Stimulated activated CD8-positive, alpha-beta memory T cell treated with anti-CD3 and anti-CD28 coated beads, Interleukin-4, amount 100 ng/mL, for 48 hours (primary cell): ENCODE results near the gene ATF7IP.
"Not testable (repeated sequence)": the region's sequence is repeated elsewhere in the genome, so short reads cannot be mapped to it uniquely, and the experiment has no call there.

Source experiments
- DNase-seq: peaks from one replicate; pipeline ENCODE4 v3.0.0-alpha.2; 2020

The ATF7IP gene, protein sequence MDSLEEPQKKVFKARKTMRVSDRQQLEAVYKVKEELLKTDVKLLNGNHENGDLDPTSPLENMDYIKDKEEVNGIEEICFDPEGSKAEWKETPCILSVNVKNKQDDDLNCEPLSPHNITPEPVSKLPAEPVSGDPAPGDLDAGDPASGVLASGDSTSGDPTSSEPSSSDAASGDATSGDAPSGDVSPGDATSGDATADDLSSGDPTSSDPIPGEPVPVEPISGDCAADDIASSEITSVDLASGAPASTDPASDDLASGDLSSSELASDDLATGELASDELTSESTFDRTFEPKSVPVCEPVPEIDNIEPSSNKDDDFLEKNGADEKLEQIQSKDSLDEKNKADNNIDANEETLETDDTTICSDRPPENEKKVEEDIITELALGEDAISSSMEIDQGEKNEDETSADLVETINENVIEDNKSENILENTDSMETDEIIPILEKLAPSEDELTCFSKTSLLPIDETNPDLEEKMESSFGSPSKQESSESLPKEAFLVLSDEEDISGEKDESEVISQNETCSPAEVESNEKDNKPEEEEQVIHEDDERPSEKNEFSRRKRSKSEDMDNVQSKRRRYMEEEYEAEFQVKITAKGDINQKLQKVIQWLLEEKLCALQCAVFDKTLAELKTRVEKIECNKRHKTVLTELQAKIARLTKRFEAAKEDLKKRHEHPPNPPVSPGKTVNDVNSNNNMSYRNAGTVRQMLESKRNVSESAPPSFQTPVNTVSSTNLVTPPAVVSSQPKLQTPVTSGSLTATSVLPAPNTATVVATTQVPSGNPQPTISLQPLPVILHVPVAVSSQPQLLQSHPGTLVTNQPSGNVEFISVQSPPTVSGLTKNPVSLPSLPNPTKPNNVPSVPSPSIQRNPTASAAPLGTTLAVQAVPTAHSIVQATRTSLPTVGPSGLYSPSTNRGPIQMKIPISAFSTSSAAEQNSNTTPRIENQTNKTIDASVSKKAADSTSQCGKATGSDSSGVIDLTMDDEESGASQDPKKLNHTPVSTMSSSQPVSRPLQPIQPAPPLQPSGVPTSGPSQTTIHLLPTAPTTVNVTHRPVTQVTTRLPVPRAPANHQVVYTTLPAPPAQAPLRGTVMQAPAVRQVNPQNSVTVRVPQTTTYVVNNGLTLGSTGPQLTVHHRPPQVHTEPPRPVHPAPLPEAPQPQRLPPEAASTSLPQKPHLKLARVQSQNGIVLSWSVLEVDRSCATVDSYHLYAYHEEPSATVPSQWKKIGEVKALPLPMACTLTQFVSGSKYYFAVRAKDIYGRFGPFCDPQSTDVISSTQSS

DNA sequence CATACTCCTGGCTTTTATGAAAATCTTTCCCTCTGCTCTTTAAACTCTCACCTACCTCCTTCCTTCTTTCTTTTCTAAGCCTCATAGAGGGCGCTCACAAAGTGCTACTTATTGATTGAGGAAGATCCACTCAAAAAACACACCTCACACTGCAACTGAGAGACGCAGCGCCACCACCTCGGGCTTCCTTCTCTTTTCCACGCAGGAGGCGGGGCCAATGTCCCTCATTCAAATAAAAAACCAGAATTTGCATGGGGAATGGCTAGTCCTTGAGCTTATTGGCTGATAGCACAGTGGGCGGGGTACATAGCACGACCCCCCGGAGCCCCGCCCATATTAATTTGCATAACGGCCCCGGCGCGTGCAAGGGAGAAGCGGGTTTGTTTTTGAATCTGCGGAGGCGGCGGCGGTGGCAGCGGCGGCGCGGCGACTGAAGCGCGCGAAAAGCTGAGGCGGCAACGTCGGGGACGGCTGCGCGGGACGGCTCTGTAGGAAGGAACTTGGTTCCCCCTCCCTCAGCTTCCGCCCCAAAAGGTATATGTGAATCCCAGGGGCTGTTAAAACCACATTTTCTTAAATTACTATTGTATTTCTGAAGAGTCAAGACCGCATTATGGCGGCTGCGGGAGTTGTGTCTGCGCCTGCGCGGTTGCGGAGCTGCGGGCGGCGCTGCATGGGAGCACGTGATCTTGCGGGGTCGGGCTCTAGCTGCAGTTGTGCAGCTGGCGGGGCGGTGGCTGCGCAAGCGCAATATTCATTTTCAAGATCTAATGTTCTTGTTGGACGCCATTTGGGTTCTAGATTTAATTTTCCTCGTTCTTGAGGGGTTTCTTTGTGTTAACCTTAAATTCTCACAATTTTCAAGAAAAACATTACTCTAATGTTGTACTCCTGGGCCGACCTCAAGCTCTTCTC lies at the start of gene ATF7IP:
Gene ATF7IP (plus strand): TSS at position 389 of the 915 bp plus-strand sequence. CDS start 58,234 bp downstream, outside the sequence.
- DNase-seq: peak; percentile 95

DNA sequence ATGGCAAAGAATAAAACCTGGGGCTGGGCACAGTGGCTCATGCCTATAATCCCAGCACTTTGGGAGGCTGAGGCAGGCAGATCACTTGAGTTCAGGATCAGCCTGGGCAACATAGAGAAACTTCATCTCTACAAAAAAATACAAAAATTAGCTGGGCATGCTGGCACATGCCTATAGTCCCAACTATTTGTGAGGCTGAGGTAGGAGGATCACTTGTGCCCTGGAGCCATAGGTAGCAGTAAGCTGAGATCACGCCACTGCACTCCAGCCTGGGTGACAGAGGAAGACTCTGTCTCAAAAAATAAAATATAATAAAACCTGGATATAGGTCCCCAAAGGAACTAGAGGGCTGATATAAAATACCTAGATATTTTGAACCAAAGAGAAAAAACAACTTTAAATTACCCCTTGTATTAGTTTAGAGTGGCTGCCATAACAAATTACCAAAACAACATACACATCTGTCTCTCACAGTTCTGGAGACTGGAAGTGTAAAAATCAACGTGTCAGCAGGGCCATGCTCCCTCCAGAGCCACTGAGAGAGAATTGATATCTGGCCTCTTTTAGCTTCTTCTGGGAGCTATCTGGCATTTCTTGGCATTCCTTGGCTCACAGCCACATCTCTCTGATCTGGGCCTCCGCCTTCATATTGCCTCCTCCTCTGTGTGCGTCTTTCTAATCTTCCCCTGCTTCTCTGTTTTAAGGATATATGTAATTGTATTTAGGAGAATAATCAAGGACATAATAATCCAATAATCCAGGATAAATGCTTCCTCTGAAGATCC lies 47.9 kb upstream of the ATF7IP start:
- no peak for DNase-seq

DNA sequence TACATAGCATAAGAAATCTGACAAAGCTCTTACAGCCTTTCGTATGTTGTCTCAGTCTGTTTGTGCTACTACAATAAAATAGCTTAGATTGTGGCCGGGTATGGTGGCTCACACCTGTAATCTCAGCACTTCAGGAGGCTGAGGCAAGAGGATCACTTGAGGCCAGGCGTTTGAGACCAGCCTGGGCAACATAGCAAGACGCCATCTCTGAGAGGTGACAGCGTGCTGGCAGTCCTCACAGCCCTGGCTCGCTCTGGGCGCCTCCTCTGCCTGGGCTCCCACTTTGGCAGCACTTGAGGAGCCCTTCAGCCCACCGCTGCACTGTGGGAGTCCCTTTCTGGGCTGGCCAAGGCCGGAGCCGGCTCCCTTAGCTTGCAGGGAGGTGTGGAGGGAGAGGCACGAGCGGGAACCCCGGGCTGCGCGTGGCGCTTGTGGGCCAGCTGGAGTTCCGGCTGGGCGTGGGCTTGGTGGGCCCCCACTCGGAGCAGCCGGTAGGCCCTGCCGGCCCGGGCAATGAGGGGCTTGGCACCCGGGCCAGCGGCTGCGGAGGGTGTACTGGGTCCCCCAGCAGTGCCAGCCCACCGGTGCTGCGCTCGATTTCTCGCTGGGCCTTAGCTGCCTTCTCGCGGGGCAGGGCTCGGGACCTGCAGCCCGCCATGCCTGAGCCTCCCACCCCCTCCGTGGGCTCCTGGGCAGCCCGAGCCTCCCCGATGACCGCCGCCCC lies 45.6 kb upstream of the ATF7IP start:
- not testable (repeated sequence) for DNase-seq

DNA sequence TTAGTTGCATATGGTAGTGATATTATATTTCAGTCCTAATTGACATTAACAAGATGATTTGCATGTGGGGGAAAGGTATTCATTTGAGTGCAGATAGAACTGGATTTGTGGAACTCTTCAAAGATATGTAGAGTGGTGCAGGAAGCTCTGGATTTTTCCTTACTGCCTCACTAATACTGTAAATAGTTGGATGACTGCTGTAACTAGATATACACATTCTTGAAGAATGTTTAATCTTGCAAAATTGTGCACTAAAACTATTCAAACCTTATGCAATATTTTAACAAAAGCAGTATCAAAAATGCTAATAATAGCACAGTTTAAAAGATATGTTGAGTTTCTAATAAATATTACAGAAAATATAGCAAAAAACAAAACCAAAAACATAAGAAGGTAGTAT lies 43.1 kb upstream of the ATF7IP start:
- DNase-seq: no peak

DNA sequence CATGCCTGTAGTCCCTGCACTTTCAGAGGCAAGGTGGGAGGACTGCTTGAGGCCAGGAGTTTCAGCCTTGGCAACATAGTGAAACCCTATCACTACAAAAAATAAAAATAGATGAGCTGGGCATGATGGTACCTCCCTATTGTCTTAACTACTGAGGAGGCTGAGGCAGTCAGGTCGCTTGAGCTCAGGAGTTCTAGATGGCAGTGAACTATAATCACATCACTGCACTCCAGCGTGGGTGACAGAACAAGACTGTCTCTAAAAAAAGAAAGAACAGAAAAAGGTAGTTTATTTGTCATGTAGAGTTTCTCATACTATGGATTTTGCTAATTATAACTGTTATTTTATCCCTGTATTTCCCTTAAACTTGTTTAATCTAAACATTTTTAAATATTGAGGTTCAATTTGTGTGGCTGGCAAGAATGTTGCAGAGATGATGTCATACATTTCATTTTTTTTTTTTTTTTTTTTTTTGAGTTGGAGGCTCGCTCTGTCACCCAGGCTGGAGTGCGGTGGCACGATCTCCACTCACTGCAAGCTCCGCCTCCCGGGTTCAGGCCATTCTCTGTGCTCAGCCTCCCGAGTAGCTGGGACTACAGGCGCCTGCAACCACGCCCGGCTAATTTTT lies 39.7 kb upstream of the ATF7IP start:
- no peak for DNase-seq

DNA sequence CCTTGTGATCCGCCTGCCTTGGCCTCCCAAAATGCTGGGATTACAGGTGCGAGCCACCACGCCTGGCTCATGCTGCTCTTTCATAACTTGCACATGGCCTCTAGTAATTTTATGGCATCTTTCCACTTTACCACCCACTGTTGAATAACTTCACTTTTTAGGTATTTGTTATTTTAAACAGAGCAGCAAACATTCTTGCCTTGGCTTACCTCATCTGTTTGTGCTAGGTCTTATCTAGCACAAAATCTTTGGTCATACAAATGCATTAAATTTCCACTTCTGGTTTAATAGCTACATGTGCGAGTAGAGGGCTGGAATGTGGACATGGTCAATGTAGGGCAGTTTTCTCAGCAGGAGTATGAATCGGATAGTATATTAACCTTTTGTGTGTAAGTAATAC lies 38.8 kb upstream of the ATF7IP start:
- DNase-seq: no peak

DNA sequence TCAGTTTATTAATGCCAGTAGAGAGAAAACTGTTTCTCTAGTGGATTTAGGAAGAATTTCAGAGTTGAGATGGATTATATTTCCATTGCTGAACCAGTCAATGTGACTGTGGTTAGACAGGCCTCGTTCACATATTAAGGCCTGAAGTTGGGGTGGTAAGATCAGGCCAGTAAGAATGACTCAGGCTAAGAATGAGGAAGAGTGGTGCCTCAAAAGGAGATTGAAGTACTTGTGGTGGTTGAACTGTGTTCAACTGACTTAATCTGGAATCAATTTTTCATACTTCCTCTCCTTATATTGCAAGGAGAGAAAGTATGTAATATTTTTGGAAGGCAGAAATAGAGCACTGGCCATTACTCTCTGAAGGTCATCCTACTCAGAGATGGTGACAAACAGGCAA lies 37.8 kb upstream of the ATF7IP start:
- DNase-seq: no peak

DNA sequence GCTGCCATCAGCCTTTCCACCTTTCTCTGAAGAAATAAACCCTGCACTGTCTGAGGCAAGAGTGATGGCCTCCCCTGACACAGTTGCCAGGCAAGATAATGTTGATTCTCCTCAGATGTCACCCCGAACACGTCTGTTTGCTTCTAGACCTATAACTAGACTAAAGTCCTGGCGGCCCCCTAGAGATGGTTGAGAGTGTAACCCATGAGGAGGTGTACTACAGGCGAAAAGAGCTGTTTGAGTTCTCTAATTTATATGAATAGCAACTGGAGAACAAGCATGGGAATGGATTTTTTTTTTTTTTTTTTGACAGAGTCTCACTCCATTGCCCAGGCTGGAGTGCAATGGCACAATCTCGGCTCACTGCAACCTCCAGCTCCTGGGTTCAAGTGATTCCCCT lies 33.0 kb upstream of the ATF7IP start:
- DNase-seq: no peak

DNA sequence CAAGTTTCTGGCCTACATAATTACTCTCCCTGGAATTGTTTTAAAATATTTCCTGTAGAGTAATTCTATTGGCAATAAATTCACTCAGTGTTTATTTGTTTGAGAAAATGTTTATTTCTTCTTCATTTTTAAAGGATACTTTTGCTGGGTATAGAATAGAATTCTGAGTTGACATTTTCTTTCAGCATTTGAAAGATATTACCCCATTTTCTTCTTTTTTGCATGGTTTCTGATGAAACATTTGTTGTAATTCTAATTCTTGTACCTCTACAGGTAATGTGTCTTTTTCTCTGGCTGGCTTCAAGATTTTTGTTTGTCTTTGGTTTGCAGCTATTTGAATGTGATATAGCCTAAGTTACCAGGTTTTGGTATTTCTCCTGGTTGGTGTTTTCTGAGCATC lies 25.1 kb upstream of the ATF7IP start:
- DNase-seq: no peak

DNA sequence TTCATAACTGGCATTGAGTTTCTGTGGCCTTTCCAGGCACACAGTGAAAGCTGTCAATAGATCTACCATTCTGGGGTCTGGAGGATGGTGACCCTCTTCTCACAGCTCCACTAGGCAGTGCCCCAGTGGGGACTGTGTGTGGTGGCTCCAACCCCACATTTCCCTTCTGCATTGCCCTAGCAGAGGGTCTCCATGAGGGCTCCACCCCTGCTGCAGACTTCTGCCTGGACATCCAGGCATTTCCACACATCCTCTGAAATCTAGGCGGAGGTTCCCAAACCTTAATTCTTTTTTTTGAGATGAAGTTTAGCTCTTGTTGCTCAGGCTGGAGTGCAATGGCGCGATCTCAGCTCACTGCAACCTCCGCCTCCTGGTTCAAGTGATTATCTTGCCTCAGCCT lies 14.0 kb upstream of the ATF7IP start:
- DNase-seq: not testable (repeated sequence)

DNA sequence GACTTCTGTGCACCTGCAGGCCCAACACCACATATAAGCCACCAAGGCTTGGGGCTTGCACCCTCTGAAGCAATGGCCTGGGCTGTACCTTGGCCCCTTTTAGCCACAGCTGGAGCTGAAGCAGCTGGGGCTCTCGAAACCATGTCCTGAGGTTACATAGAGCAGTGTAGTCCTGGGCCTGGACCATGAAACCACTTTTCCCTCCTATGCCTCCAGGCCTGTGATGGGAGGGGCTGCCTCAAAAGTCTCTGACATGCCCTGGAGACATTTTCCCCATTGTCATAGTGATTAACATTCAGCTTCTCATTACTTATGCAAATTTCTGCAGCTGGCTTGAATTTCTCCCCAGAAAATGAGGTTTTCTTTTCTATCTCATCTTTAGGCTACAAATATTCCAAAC lies 13.4 kb upstream of the ATF7IP start:
- not testable (repeated sequence) for DNase-seq

DNA sequence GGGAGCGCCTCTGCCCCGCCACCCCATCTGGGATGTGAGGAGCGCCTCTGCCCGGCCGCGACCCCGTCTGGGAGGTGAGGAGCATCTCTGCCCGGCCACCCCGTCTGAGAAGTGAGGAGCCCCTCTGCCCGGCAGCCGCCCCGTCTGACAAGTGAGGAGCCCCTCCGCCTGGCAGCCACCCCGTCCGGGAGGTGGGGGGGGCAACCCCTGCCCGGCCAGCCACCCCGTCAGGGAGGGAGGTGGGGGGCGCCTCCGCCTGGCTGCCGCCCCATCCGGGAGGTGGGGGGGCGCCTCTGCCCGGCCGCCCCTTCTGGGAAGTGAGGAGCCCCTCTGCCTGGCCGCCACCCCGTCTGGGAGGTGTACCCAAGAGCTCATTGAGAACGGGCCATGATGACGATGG lies 10.8 kb upstream of the ATF7IP start:
- not testable (repeated sequence) for DNase-seq

DNA sequence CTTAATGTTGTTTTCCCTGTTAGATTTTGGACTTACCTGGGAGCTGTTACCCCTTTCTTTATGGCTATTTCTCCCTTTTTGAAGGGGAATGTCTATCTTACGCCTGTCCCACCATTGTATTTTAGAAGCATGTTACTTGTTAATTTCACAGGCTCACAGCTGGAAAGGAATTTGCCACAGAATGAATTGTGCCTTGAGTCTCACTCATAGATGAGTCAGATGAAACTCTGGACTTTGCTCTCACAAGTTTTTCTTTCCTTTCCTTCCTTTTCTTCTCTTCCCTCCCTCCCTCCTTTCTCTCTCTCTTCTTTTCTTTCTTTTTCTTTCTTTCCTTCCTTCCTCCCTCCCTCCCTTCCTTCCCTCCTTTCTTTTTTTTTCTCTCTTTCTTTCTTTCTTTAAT lies 9.3 kb upstream of the ATF7IP start:
- DNase-seq: no peak

DNA sequence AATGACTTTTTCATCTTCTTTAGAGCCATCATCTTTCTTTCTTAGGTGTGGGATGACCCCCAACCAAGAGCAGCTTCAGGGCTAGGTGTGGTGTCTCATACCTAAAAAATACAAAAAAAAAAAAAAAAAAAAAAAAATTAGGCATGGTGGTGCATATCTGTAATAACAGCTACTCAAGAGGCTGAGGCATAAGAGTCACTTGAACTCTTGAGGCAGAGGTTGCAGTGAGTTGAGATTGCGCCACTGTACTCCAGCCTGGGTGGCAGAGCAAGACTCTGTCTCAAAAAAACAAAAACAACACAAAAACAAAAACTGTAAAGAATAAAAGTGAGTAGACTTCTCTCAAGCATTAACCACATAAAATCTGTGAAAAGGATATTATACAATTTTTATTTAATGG lies 8.0 kb upstream of the ATF7IP start:
- DNase-seq: no peak

DNA sequence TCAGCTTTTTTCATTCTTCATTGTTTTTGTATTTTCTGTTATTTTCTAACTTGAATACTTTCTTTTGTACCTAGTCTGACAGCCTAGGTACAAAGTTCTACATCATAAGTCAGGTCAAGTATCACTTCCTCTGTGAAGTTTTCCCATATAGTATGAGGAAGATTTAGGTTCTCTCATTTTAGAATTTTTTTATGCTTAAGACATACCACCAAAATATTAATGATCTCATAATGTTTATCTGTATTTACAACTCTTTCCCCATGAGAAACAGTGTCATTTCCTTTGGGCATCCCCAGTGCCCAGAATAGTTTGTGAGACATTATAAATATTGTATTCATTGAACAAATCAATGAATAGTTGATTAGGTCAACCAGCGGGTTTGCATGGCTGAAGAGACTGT lies 3.1 kb upstream of the ATF7IP start:
- no peak for DNase-seq

DNA sequence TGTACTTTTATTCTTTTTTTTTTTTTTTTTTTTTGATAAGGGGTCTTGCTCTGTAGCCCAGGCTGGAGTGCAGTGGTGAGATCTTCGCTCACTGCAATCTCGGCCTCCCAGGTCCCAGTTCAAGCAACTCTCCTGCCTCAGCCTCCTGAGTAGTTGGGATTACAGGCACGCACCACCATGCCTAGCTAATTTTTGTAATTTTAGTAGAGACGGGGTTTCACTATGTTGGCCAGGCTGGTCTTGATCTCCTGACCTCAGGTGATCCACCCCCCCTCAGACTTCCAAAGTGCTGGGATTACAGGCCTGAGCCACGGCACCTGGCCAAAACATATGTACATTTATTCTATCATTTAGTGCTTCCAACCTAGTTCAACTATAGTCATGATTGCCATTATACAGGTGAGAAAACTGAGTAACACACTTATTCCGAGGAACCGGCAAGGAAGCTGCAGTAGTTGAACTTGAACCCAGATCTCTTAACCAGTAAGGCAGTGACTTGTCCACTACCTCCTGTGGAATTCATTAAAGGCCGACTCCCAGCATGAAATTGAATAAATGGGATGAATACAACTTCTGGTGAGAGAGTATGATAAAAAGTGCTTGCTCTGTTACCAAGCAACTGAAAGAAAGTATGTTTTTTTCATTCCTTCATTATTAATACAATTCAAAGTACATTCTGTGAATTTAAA lies 755 bp upstream of the ATF7IP start:
- no peak for DNase-seq

DNA sequence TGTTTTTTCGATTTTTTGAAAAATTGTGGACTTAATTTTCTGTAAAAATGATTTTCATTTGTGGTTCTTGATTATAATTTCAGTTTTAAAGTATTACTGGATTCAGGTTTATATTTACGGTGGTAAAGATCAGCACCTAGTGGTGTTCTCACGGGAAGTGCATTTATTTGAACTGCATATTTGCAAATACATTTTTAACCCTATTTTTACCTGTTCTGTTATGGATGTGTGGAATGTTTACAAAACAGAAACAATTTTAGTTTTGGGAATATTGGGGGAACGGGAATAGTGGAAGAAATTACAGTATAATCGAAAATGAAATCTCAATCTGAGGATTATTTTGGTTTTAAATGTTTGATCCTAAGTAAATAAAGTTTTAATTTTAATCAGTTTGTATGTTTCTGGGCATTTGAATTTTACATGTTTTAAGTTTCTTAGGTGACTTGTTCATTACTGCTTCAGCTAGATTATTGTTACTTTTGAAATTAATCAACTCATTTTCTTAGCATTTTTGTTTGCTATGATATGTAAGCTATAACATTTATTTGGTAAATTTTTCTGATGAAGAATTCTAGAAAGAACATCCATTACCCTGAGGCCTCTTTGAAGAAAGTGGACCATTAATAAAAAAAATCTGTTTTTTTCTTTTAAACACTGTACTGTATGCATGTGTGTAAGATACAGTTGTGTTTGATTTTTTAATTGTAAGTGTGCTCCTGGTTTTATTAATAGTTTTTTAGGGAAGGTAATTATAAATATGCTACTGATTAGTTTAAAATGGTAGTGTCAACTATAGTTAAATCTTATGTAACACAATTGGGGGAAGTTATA lies 942 bp downstream of the ATF7IP start:
- no peak for DNase-seq

DNA sequence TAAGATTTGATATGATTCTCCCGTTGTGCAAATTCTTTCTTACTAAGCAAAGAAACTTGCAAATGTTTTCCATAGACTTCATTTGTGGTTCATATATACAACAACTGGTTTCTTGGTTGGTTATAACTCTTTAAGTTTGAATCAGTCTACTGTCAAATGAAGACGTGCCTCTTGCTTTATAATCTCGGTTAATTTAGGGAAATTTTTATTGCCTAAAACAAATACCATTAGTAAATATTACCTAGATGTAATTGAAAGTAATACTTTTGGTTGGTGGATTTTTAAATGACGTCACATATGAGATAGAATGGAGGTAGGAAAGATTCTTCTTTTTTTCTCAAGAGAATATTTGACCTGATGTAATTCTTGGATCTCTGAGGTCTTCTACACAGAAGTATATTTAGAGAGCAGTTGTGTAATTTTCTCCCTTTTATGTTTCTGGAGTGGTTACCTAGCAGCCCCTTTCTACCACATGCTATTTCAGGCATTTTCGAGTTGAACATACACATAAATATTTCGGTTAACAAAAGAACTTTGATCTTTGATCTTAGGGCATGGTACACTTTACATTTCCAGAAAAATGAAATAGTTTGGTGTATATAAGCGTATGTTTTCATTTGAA lies 1.7 kb downstream of the ATF7IP start:
- DNase-seq: no peak
